Right lung (tissue), 5 donors: ENCODE results near the gene BAZ1B. TPM values are rescaled to one million over a fixed set of nuclear protein-coding genes. Genes with fewer than 3 reads are reported as not detected.
A peak's percentile ranks its signal among the peaks of the same experiment; 100 is the strongest.
"Not testable (repeated sequence)": the region's sequence is repeated elsewhere in the genome, so short reads cannot be mapped to it uniquely, and the experiment has no call there.

Experiments
- DNase-seq, 2 donors: peaks; one replicate each; pipeline ENCODE4 v3.0.0-alpha.2; 2013
- polyA plus RNA-seq, 5 donors: library from polyadenylated mRNA; unstranded; fragments of 120-200 nt; gene quantifications; one replicate each; pipeline versions ENCODE4 v1.2.1 to v1.2.3, GENCODE V29; 2013; ENCODE audit warnings: inconsistent platforms in 1 of 5, low replicate concordance in 1 of 5; ENCODE audit not compliant: insufficient read length in 5 of 5, insufficient read depth in 1 of 5

Gene BAZ1B
- polyA plus RNA-seq, 5 donors, result 59.0 to 76.0 (median 71.8) TPM

- no peak for DNase-seq
Observed at GRCh38 chr7:73504920-73505319, 17.2 kb downstream of the BAZ1B start.

- DNase-seq, result no peak
Observed at GRCh38 chr7:73504017-73504416, 18.1 kb downstream of the BAZ1B start.

- DNase-seq, result no peak
Observed at GRCh38 chr7:73503229-73503628, 18.9 kb downstream of the BAZ1B start.

- no peak for DNase-seq
Observed at GRCh38 chr7:73496626-73497025, 25.5 kb downstream of the BAZ1B start.

- DNase-seq, result not testable (repeated sequence)
Observed at GRCh38 chr7:73495507-73495906, 26.6 kb downstream of the BAZ1B start.

GRCh38 chr7:73489976-73490375, 32.1 kb downstream of the BAZ1B start:
- no peak for DNase-seq

- DNase-seq, result no peak
Observed at GRCh38 chr7:73487486-73487885, 34.6 kb downstream of the BAZ1B start.

- DNase-seq, result no peak
Observed at GRCh38 chr7:73483171-73483570, 38.9 kb downstream of the BAZ1B start.

GRCh38 chr7:73482746-73483145, 39.3 kb downstream of the BAZ1B start:
- DNase-seq, result no peak

- not testable (repeated sequence) for DNase-seq
Observed at GRCh38 chr7:73481521-73481920, 40.6 kb downstream of the BAZ1B start.

GRCh38 chr7:73478549-73478948, 43.5 kb downstream of the BAZ1B start:
- no peak for DNase-seq

- no peak for DNase-seq
Observed at GRCh38 chr7:73477376-73477775, 44.7 kb downstream of the BAZ1B start.

GRCh38 chr7:73470208-73470607, 51.9 kb downstream of the BAZ1B start:
- DNase-seq, result no peak

- not testable (repeated sequence) for DNase-seq
Observed at GRCh38 chr7:73467046-73467445, 55.0 kb downstream of the BAZ1B start.

- no peak for DNase-seq
Observed at GRCh38 chr7:73466112-73466511, 56.0 kb downstream of the BAZ1B start.

- no peak for DNase-seq
Observed at GRCh38 chr7:73463966-73464365, 58.1 kb downstream of the BAZ1B start.

- DNase-seq, result no peak
Observed at GRCh38 chr7:73463260-73463659, 58.8 kb downstream of the BAZ1B start.

- no peak for DNase-seq
Observed at GRCh38 chr7:73461782-73462285, 60.3 kb downstream of the BAZ1B start.

GRCh38 chr7:73454424-73454823, 67.7 kb downstream of the BAZ1B start:
- no peak for DNase-seq

GRCh38 chr7:73452999-73453635, 69.0 kb downstream of the BAZ1B start:
- DNase-seq, result no peak

- peak in 1 of 2 donors; percentile 45 for DNase-seq
Observed at GRCh38 chr7:73451780-73452398, 70.2 kb downstream of the BAZ1B start.

- DNase-seq, result no peak
Observed at GRCh38 chr7:73449422-73449821, 72.7 kb downstream of the BAZ1B start.

GRCh38 chr7:73448609-73449008, 73.5 kb downstream of the BAZ1B start:
- no peak for DNase-seq
